ENCODE results near the gene MOV10L1.

DNA sequence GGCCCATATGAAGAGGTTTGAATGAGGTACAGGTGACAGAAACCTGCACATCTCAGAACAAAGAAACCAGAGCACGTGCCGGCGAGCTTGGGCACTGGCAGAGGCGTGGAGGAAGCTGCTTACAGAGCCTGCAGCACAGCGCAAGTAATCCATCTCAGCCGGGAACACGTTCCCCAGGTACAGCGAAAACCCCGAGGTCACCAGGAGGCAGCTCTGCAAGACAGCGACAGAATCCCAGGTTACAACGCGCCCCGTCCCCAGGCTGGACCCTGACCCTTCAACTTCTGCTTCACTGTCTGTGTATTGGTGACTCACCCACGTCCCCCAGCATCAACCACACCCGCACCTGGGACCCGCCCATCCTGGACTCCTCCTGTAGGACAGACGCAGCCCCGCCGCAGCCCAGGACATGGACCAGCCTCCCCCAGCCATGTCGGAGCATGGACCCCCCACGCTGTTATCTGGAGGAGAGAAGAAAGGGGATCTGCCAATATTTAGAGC lies 6.8 kb upstream of the MOV10L1 start:
- TF ChIP-seq, protein P1, sequence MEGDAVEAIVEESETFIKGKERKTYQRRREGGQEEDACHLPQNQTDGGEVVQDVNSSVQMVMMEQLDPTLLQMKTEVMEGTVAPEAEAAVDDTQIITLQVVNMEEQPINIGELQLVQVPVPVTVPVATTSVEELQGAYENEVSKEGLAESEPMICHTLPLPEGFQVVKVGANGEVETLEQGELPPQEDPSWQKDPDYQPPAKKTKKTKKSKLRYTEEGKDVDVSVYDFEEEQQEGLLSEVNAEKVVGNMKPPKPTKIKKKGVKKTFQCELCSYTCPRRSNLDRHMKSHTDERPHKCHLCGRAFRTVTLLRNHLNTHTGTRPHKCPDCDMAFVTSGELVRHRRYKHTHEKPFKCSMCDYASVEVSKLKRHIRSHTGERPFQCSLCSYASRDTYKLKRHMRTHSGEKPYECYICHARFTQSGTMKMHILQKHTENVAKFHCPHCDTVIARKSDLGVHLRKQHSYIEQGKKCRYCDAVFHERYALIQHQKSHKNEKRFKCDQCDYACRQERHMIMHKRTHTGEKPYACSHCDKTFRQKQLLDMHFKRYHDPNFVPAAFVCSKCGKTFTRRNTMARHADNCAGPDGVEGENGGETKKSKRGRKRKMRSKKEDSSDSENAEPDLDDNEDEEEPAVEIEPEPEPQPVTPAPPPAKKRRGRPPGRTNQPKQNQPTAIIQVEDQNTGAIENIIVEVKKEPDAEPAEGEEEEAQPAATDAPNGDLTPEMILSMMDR (IDR thresholded peaks at IDR 0.05; ENCODE audit: low read depth, low read length), result no peak
- TF ChIP-seq EZH2phosphoT487 (IDR thresholded peaks at IDR 0.05; ENCODE audit: low read depth), result no peak
